K562 (cell line): ENCODE results near the gene SLC6A20. TPM values are rescaled to one million over a fixed set of nuclear protein-coding genes. Genes with fewer than 3 reads are reported as not detected.

Experiments used
- ATAC-seq: fragments of 200-7000 bp; cut with Tn5 transposase; 3 replicates; pipeline ENCODE4 v1.9.1; 2020; ENCODE audit warnings: moderate library complexity
- BruUV-seq: library from RNA; stranded (reverse); fragments of 400-500 nt; replicated peaks from 2 replicates; lab custom pipeline; 2021; lab: Mats Ljungman, UMichigan
- CTCF ChIA-PET: fragments of 300-600 bp; formaldehyde crosslinking; extraction: SDS; loops from one replicate; lab custom pipeline; 2021; ENCODE audit warnings: low intra/inter-chr PET ratio; lab: Yijun Ruan, JAX
- POLR2A ChIA-PET: fragments of 300-600, 350-650 bp; sonication (Branson Sonifier 250); formaldehyde crosslinking; extraction: SDS; loops from one replicate; lab custom pipeline; 2021; ENCODE audit warnings: antibody characterized with exemption, inconsistent platforms; lab: Yijun Ruan, JAX
- DNase-seq, 4 experiments: peaks; one replicate each; pipeline versions ENCODE4 v3.0.0 to v3.0.0-alpha.2; 2011 to 2018; ENCODE audit warnings: low spot score in 3 of 4, mixed read lengths in 3 of 4; ENCODE audit errors: extremely low read depth in 1 of 4
- FAIRE-seq: peaks from 2 replicates; lab custom pipeline; 2011; peaks lifted over from hg19 to GRCh38; lab: Jason Lieb, UNC
- H2AFZ ChIP-seq: 2 replicates; pipeline ENCODE4 v1.6.0; 2011; ENCODE audit warnings: low read depth, low read length, control low read depth, inconsistent platforms
- H3K27ac ChIP-seq: fragments of 200-600 bp; 3 replicates; pipeline ENCODE4 v1.8.0; 2011; ENCODE audit warnings: low read depth, mild to moderate bottlenecking, control low read depth, inconsistent platforms, low read length, moderate library complexity, mixed read lengths; ENCODE audit errors: extremely low read depth
- H3K27me3 ChIP-seq, 2 experiments: fragments of 300-600 bp in 1 of 2; 2 replicates in 1 of 2; 3 replicates in 1 of 2; pipeline versions ENCODE4 v1.6.0 to v1.8.0; 2011; ENCODE audit warnings: inconsistent platforms in 2 of 2, low read length in 2 of 2, mild to moderate bottlenecking in 1 of 2, mixed read lengths in 1 of 2, moderate library complexity in 1 of 2; ENCODE audit not compliant: control insufficient read depth in 2 of 2, insufficient read depth in 2 of 2
- H3K36me3 ChIP-seq: fragments of 300-600 bp; 3 replicates; pipeline ENCODE4 v1.8.0; 2011; ENCODE audit warnings: mild to moderate bottlenecking, low read length, inconsistent platforms; ENCODE audit not compliant: control insufficient read depth, insufficient read depth
- H3K4me1 ChIP-seq, 2 experiments: fragments of 200-600 bp in 1 of 2; replicated peaks in 1 of 2; 2 replicates in 1 of 2; 3 replicates in 1 of 2; pipeline versions ENCODE4 v1.5.1 to v1.8.0; 2011; ENCODE audit warnings: inconsistent platforms in 2 of 2, low read length in 2 of 2, mild to moderate bottlenecking in 1 of 2, mixed read lengths in 1 of 2, moderate library complexity in 1 of 2; ENCODE audit not compliant: control insufficient read depth in 2 of 2, insufficient read depth in 2 of 2
- H3K4me2 ChIP-seq: 2 replicates; pipeline ENCODE4 v1.6.1; 2011; ENCODE audit warnings: low read length, control low read depth, inconsistent platforms, mixed read lengths; ENCODE audit not compliant: insufficient read depth
- H3K4me3 ChIP-seq: fragments of 200-600 bp; sonication (generic), shearing (Covaris generic); 2 replicates; pipeline ENCODE4 v1.5.1; 2016; ENCODE audit warnings: control low read depth, inconsistent platforms
- H3K79me2 ChIP-seq: fragments of 200-600 bp; 3 replicates; pipeline ENCODE4 v1.8.0; 2011; ENCODE audit warnings: low read length, inconsistent platforms; ENCODE audit not compliant: control insufficient read depth, insufficient read depth
- H3K9ac ChIP-seq, 2 experiments: 2 replicates each; pipeline versions ENCODE4 v1.6.0 to v1.6.1; 2011; ENCODE audit warnings: low read depth in 2 of 2, low read length in 2 of 2, control low read depth in 1 of 2, inconsistent platforms in 1 of 2, mild to moderate bottlenecking in 1 of 2, mixed read lengths in 1 of 2; ENCODE audit not compliant: insufficient read depth in 1 of 2
- H3K9me1 ChIP-seq: one replicate; pipeline ENCODE4 v1.6.0; 2011; ENCODE audit warnings: inconsistent platforms, mild to moderate bottlenecking, low read length, moderate library complexity; ENCODE audit not compliant: control insufficient read depth, insufficient read depth
- H3K9me3 ChIP-seq: replicated peaks from 2 replicates; pipeline ENCODE4 v1.5.1; 2011; ENCODE audit warnings: low read depth, low read length, inconsistent platforms; ENCODE audit not compliant: control insufficient read depth, insufficient read depth
- H4K20me1 ChIP-seq: replicated peaks from 2 replicates; pipeline ENCODE4 v1.6.1; 2011; ENCODE audit warnings: low read length, inconsistent platforms, mixed read lengths; ENCODE audit not compliant: control insufficient read depth, insufficient read depth
- BRCA1 ChIP-seq, 2 experiments: fragments of 450-650 bp in 1 of 2; sonication (generic) in 1 of 2; formaldehyde crosslinking in 1 of 2; IDR thresholded peaks; 2 replicates each; pipeline versions ENCODE4 v1.5.0 to v1.6.1; 2017 to 2020; ENCODE audit warnings: mild to moderate bottlenecking in 1 of 2, missing genetic modification reagents in 1 of 2
- ETV1 ChIP-seq: fragments of 450-650 bp; conservative IDR thresholded peaks from 2 replicates; pipeline ENCODE4 v1.6.1; 2016; ENCODE audit warnings: missing genetic modification characterization, control low read depth, low read depth, missing compliant biosample characterization
- FOXA1 ChIP-seq: fragments of 450-650 bp; IDR thresholded peaks from 2 replicates; pipeline ENCODE4 v1.6.1; 2016; ENCODE audit warnings: mild to moderate bottlenecking, borderline replicate concordance
- HNRNPUL1 ChIP-seq: fragments of 200-400 bp; formaldehyde crosslinking; IDR thresholded peaks from 2 replicates; pipeline ENCODE4 v1.6.1; 2017; ENCODE audit warnings: low read length
- JUNB ChIP-seq: fragments of 450-650 bp; formaldehyde crosslinking; conservative IDR thresholded peaks from 2 replicates; pipeline ENCODE4 v1.4.0; 2020; ENCODE audit warnings: mild to moderate bottlenecking
- MCM5 ChIP-seq: fragments of 450-650 bp; IDR thresholded peaks from 2 replicates; pipeline ENCODE4 v1.6.1; 2016; ENCODE audit warnings: low read depth
- PYGO2 ChIP-seq: fragments of 450-650 bp; IDR thresholded peaks from 2 replicates; pipeline ENCODE4 v1.6.1; 2016; ENCODE audit warnings: mild to moderate bottlenecking, missing genetic modification characterization, moderate library complexity, missing compliant biosample characterization
- RAD21 ChIP-seq, 2 experiments: fragments of 250-450 bp in 1 of 2; fragments of 450-650 bp in 1 of 2; sonication (Bioruptor Pico) in 1 of 2; formaldehyde crosslinking in 1 of 2; IDR thresholded peaks in 1 of 2; conservative IDR thresholded peaks in 1 of 2; 2 replicates each; pipeline versions ENCODE4 v1.4.0 to v1.8.0; 2020 to 2022; ENCODE audit warnings: mild to moderate bottlenecking in 2 of 2, moderate library complexity in 1 of 2
- RUNX1 ChIP-seq: sonication (generic); IDR thresholded peaks from 2 replicates; pipeline ENCODE4 v1.6.1; 2016; ENCODE audit warnings: antibody characterized with exemption, low read depth
- SUPT5H ChIP-seq: fragments of 450-650 bp; IDR thresholded peaks from 2 replicates; pipeline ENCODE4 v1.6.1; 2016
- ZNF639 ChIP-seq, 2 experiments: fragments of 200-800 bp in 1 of 2; sonication (Bioruptor generic) in 1 of 2; sonication (generic) in 1 of 2; formaldehyde crosslinking in 1 of 2; IDR thresholded peaks in 1 of 2; conservative IDR thresholded peaks in 1 of 2; 2 replicates each; pipeline versions ENCODE4 v1.5.0 to v1.6.1; 2016 to 2020; ENCODE audit warnings: missing compliant biosample characterization in 1 of 2, missing genetic modification characterization in 1 of 2, missing genetic modification reagents in 1 of 2
- ZNF668 ChIP-seq: fragments of 250-450 bp; sonication (Bioruptor Pico); IDR thresholded peaks from 2 replicates; pipeline ENCODE4 v1.8.0; 2022; ENCODE audit warnings: mild to moderate bottlenecking, inconsistent platforms
- ZNF707 ChIP-seq: fragments of 250-450 bp; sonication (Bioruptor Pico); conservative IDR thresholded peaks from 2 replicates; pipeline ENCODE4 v1.8.0; 2022; ENCODE audit warnings: inconsistent platforms, mild to moderate bottlenecking, moderate library complexity
- WGBS: fragments of 100-300 bp; shearing (Covaris generic); methylation state at CpG from one replicate; pipeline ENCODE4 v1.1.6; 2016; ENCODE audit warnings: low coverage, mixed read lengths; ENCODE audit not compliant: insufficient coverage; ENCODE audit errors: missing lambda C conversion rate; 5-methylcytosine and 5-hydroxymethylcytosine counted together
- in situ Hi-C: fragments of 300-500 bp; cut with MboI; formaldehyde crosslinking; loops from 4 replicates; pipeline ENCODE4 v1.15.0; 2018; ENCODE audit warnings: inconsistent platforms, mixed read lengths
- intact Hi-C: fragments of 100-400 bp; cut with micrococcal nuclease; formaldehyde crosslinking; loops from 2 replicates; pipeline ENCODE4 v1.14.2; 2022
- polyA plus RNA-seq, 8 experiments: library from polyadenylated mRNA; depleted of rRNA in 4 of 8; stranded (reverse) in 5 of 8; unstranded in 3 of 8; fragments of >200 nt; fragmentation: Nextera tagmentation in 2 of 8; fragmentation: Illumina TruSeq in 1 of 8; extraction: Ambion mirVana in 2 of 8; extraction: Trizol in 1 of 8; gene quantifications; 2 replicates each; pipeline versions ENCODE4 v1.2.1 to v1.2.3, GENCODE V29; 2011 to 2014; ENCODE audit warnings: inconsistent platforms in 1 of 8, missing spikeins in 1 of 8
- total RNA-seq, 7 experiments: library from RNA; depleted of rRNA in 6 of 7; stranded (reverse); fragments of >200 nt in 6 of 7; fragmentation: Illumina TruSeq in 2 of 7; extraction: Trizol in 2 of 7; gene quantifications; 2 replicates each; pipeline versions ENCODE4 v1.2.1 to v1.2.3, GENCODE V29; 2011 to 2021; ENCODE audit warnings: low replicate concordance in 1 of 7

The SLC6A20 gene
- total and polyA plus RNA-seq, 9 of the 15 experiments (the other 6 are each of a cell fraction or from before 2014, with no cell fraction given) = not detected

- Histone ChIP-seq H3K9ac (no peak overlapping the region), H3K27ac (no peak overlapping the region), H2AFZ (no peak overlapping the region), H3K79me2 (no peaks in the 10 kb centered on the region), H3K4me1 (peaks cover 0 to 10% of the 10 kb centered on the region in 2 experiments; a peak in 2 of 5 replicates), H4K20me1 (no peaks in the 10 kb centered on the region), H3K36me3 (no peaks in the 10 kb centered on the region), H3K9me3 (0 out of 2 replicates have a peak, but pooled peaks cover 2% of the 10 kb centered on the region), H3K27me3 (peaks cover 49 to 59% of the 10 kb centered on the region in 2 experiments), H3K4me3 (no peak overlapping the region), H3K4me2 (no peak overlapping the region), H3K9me1 (no peaks in the 10 kb centered on the region)
- no peak for ATAC-seq
- in situ Hi-C loops = no loop called here
- ChIA-PET POLR2A (interaction anchor here (1.2 kb wide), 1 partner anchor 9 kb away, joined by 3 read pairs; no protein-coding TSS in a partner anchor), CTCF (no interaction called here)
- FAIRE-seq = no peak
- DNase-seq = no peak
- intact Hi-C loops = no loop called here
- under 1% methylated on average over 9 of the region's 9 CpGs for WGBS
- TF ChIP-seq ZNF668 (CRISPR knock-in tag) (no peak), RAD21 (CRISPR knock-in tag; conservative IDR thresholded peaks at IDR 0.05 in 1 of 2, IDR thresholded peaks at IDR 0.05 in 1 of 2) (peak in 1 of 2 experiments; percentile 39; a peak in 1 of 4 replicates)
- BruUV-seq = no TSS peak
These were observed 2.7 kb downstream of the SLC6A20 start for GRCh38 chr3:45793482-45794176.

GRCh38 chr3:45792516-45793172, 3.7 kb downstream of the SLC6A20 start:
- BruUV-seq = no TSS peak
- ChIA-PET CTCF (no interaction called here), POLR2A (interaction anchor here (1.0 kb wide), 2 partner anchors 10 to 16 kb away, joined by 3 to 4 read pairs; no protein-coding TSS in a partner anchor)
- no peaks in the 10 kb centered on the region for H3K9me1 ChIP-seq
- 0% methylated on average over 7 of the region's 7 CpGs for WGBS
- H3K79me2 ChIP-seq = no peaks in the 10 kb centered on the region
- DNase-seq (no peak), FAIRE-seq (no peak), ATAC-seq (no peak)
- no peaks in the 10 kb centered on the region for H4K20me1 ChIP-seq
- intact Hi-C loops = no loop called here
- no peak overlapping the region for H3K27ac ChIP-seq
- H3K27me3 ChIP-seq = peaks cover 43 to 55% of the 10 kb centered on the region in 2 experiments
- in situ Hi-C loops = no loop called here
- H2AFZ ChIP-seq = no peak overlapping the region
- peaks cover 0 to 10% of the 10 kb centered on the region in 2 experiments; a peak in 2 of 5 replicates for H3K4me1 ChIP-seq
- H3K36me3 ChIP-seq = no peaks in the 10 kb centered on the region
- H3K9ac ChIP-seq = no peak overlapping the region
- no peak overlapping the region for H3K4me3 ChIP-seq
- 0 out of 2 replicates have a peak, but pooled peaks cover 2% of the 10 kb centered on the region for H3K9me3 ChIP-seq
- H3K4me2 ChIP-seq = no peak overlapping the region
- no peak for TF ChIP-seq JUNB (CRISPR knock-in tag)
- no peak for TF ChIP-seq PYGO2 (tag)
- no peak for TF ChIP-seq FOXA1
- TF ChIP-seq SUPT5H = no peak
- TF ChIP-seq ETV1 (tag) = no peak
- TF ChIP-seq MCM5 = no peak
- no peak for TF ChIP-seq BRCA1 (IDR thresholded peaks at IDR 0.05)
- no peak for TF ChIP-seq BRCA1 (CRISPR knock-in tag; IDR thresholded peaks at IDR 0.05)
- no peak for TF ChIP-seq RUNX1
- TF ChIP-seq ZNF639 (CRISPR knock-in tag; conservative IDR thresholded peaks at IDR 0.05 in 1 of 2, IDR thresholded peaks at IDR 0.05 in 1 of 2) = no peak
- TF ChIP-seq ZNF707 (CRISPR knock-in tag) = no peak
- no peak for TF ChIP-seq HNRNPUL1
